ENCODE data around the gene CCT2. TPM values are rescaled to one million over a fixed set of nuclear protein-coding genes. Genes with fewer than 3 reads are reported as not detected.

The CCT2 gene
- total RNA-seq, 1 experiment from 2014 or later, result 342 TPM

DNA sequence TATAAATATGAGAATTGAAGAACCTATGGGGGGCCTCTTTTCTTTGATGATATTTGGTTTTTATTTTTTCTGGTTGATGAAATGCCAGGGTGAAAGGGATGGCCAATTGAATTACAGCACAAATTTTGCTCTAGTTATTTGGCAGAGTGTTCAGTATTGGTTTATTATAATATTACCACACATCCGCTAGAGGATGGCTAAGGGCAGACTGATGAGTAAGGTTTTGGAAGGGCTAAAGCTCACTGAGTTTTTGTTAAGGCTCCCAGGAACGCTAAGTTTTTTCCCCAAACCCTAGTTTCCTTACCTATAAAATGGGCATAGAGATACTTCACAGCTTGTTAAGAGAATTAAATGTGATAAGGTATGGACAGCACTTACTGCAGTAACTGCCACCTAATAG lies 59.8 kb downstream of the CCT2 start:
- Mint-ChIP-seq H3K9me3 (no peaks in the 10 kb centered on the region), H3K36me3 (no peaks in the 10 kb centered on the region), H3K27me3 (ENCODE audit: low read depth) (peaks cover 3% of the 10 kb centered on the region; the same call in 1 of the 2 replicates), H3K27ac (no peak overlapping the region), H3K4me3 (no peak overlapping the region), H3K4me1 (no peaks in the 10 kb centered on the region)
- DNase-seq (ENCODE audit: low spot score) (no peak), ATAC-seq (no peak)
- ChIA-PET CTCF (no interaction called here), POLR2A (no interaction called here)
- no peak for TF ChIP-seq RORB (CRISPR knock-in tag; IDR thresholded peaks at IDR 0.05)
- TF ChIP-seq MXD4 (CRISPR knock-in tag; IDR thresholded peaks at IDR 0.05; ENCODE audit: borderline replicate concordance), result no peak
- TF ChIP-seq, protein P1, sequence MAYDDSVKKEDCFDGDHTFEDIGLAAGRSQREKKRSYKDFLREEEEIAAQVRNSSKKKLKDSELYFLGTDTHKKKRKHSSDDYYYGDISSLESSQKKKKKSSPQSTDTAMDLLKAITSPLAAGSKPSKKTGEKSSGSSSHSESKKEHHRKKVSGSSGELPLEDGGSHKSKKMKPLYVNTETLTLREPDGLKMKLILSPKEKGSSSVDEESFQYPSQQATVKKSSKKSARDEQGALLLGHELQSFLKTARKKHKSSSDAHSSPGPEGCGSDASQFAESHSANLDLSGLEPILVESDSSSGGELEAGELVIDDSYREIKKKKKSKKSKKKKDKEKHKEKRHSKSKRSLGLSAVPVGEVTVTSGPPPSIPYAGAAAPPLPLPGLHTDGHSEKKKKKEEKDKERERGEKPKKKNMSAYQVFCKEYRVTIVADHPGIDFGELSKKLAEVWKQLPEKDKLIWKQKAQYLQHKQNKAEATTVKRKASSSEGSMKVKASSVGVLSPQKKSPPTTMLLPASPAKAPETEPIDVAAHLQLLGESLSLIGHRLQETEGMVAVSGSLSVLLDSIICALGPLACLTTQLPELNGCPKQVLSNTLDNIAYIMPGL (CRISPR knock-in tag; IDR thresholded peaks at IDR 0.05), result no peak
- TF ChIP-seq, protein P2, sequence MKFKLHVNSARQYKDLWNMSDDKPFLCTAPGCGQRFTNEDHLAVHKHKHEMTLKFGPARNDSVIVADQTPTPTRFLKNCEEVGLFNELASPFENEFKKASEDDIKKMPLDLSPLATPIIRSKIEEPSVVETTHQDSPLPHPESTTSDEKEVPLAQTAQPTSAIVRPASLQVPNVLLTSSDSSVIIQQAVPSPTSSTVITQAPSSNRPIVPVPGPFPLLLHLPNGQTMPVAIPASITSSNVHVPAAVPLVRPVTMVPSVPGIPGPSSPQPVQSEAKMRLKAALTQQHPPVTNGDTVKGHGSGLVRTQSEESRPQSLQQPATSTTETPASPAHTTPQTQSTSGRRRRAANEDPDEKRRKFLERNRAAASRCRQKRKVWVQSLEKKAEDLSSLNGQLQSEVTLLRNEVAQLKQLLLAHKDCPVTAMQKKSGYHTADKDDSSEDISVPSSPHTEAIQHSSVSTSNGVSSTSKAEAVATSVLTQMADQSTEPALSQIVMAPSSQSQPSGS (CRISPR knock-in tag; IDR thresholded peaks at IDR 0.05; ENCODE audit: borderline replicate concordance, low read depth), result no peak
- no peak for TF ChIP-seq IRF2 (CRISPR knock-in tag; IDR thresholded peaks at IDR 0.05; ENCODE audit: borderline replicate concordance, low read depth)
- TF ChIP-seq ZNF219 (CRISPR knock-in tag; IDR thresholded peaks at IDR 0.05; ENCODE audit: borderline replicate concordance), result no peak
- TF ChIP-seq ZNF138 (CRISPR knock-in tag; conservative IDR thresholded peaks at IDR 0.05), result no peak
- TF ChIP-seq, protein P3, sequence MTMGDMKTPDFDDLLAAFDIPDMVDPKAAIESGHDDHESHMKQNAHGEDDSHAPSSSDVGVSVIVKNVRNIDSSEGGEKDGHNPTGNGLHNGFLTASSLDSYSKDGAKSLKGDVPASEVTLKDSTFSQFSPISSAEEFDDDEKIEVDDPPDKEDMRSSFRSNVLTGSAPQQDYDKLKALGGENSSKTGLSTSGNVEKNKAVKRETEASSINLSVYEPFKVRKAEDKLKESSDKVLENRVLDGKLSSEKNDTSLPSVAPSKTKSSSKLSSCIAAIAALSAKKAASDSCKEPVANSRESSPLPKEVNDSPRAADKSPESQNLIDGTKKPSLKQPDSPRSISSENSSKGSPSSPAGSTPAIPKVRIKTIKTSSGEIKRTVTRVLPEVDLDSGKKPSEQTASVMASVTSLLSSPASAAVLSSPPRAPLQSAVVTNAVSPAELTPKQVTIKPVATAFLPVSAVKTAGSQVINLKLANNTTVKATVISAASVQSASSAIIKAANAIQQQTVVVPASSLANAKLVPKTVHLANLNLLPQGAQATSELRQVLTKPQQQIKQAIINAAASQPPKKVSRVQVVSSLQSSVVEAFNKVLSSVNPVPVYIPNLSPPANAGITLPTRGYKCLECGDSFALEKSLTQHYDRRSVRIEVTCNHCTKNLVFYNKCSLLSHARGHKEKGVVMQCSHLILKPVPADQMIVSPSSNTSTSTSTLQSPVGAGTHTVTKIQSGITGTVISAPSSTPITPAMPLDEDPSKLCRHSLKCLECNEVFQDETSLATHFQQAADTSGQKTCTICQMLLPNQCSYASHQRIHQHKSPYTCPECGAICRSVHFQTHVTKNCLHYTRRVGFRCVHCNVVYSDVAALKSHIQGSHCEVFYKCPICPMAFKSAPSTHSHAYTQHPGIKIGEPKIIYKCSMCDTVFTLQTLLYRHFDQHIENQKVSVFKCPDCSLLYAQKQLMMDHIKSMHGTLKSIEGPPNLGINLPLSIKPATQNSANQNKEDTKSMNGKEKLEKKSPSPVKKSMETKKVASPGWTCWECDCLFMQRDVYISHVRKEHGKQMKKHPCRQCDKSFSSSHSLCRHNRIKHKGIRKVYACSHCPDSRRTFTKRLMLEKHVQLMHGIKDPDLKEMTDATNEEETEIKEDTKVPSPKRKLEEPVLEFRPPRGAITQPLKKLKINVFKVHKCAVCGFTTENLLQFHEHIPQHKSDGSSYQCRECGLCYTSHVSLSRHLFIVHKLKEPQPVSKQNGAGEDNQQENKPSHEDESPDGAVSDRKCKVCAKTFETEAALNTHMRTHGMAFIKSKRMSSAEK (CRISPR knock-in tag; IDR thresholded peaks at IDR 0.05; ENCODE audit: borderline replicate concordance), result no peak
- TF ChIP-seq, protein P4, sequence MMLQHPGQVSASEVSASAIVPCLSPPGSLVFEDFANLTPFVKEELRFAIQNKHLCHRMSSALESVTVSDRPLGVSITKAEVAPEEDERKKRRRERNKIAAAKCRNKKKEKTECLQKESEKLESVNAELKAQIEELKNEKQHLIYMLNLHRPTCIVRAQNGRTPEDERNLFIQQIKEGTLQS (CRISPR knock-in tag; conservative IDR thresholded peaks at IDR 0.05), result no peak
- no peak for TF ChIP-seq NFYB (CRISPR knock-in tag; conservative IDR thresholded peaks at IDR 0.05; ENCODE audit: low read depth)

DNA sequence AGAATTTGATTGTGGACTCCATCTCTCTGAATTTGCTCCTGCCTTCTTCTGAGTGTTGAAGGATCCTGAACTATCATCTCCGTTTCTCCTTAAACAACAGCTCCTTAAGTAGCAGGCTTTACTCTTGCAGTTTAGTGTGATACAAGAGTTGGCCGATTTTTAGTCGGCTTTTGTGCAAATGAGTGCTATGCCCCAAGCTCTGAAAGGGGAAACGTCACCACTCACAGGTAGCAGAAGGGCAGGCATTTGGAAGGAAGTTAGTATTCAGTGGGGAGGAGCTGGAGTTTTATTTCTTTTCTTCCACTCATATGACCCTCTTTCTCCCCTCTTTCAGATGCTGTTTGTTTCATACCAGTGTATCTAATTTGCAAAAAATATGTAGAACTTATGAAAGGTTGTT lies 61.9 kb downstream of the CCT2 start:
- Mint-ChIP-seq H3K36me3 (no peaks in the 10 kb centered on the region), H3K4me3 (no peak overlapping the region), H3K9me3 (no peaks in the 10 kb centered on the region), H3K27me3 (ENCODE audit: low read depth) (peaks cover 3% of the 10 kb centered on the region; the same call in 1 of the 2 replicates), H3K27ac (no peak overlapping the region), H3K4me1 (no peaks in the 10 kb centered on the region)
- no peak for ATAC-seq
- TF ChIP-seq NR2C2 (CRISPR knock-in tag; IDR thresholded peaks at IDR 0.05), result no peak
- no peak for TF ChIP-seq ZNF317 (CRISPR knock-in tag; IDR thresholded peaks at IDR 0.05; ENCODE audit: borderline replicate concordance, low read depth)
- TF ChIP-seq, protein P5, sequence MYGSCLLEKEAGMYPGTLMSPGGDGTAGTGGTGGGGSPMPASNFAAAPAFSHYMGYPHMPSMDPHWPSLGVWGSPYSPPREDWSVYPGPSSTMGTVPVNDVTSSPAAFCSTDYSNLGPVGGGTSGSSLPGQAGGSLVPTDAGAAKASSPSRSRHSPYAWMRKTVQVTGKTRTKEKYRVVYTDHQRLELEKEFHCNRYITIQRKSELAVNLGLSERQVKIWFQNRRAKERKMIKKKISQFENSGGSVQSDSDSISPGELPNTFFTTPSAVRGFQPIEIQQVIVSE (CRISPR knock-in tag; IDR thresholded peaks at IDR 0.05; ENCODE audit: borderline replicate concordance), result no peak
- TF ChIP-seq, protein P6, sequence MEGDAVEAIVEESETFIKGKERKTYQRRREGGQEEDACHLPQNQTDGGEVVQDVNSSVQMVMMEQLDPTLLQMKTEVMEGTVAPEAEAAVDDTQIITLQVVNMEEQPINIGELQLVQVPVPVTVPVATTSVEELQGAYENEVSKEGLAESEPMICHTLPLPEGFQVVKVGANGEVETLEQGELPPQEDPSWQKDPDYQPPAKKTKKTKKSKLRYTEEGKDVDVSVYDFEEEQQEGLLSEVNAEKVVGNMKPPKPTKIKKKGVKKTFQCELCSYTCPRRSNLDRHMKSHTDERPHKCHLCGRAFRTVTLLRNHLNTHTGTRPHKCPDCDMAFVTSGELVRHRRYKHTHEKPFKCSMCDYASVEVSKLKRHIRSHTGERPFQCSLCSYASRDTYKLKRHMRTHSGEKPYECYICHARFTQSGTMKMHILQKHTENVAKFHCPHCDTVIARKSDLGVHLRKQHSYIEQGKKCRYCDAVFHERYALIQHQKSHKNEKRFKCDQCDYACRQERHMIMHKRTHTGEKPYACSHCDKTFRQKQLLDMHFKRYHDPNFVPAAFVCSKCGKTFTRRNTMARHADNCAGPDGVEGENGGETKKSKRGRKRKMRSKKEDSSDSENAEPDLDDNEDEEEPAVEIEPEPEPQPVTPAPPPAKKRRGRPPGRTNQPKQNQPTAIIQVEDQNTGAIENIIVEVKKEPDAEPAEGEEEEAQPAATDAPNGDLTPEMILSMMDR (IDR thresholded peaks at IDR 0.05), result no peak
- TF ChIP-seq, protein P7, sequence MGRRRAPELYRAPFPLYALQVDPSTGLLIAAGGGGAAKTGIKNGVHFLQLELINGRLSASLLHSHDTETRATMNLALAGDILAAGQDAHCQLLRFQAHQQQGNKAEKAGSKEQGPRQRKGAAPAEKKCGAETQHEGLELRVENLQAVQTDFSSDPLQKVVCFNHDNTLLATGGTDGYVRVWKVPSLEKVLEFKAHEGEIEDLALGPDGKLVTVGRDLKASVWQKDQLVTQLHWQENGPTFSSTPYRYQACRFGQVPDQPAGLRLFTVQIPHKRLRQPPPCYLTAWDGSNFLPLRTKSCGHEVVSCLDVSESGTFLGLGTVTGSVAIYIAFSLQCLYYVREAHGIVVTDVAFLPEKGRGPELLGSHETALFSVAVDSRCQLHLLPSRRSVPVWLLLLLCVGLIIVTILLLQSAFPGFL (CRISPR knock-in tag; IDR thresholded peaks at IDR 0.05; ENCODE audit: borderline replicate concordance), result no peak
- TF ChIP-seq, protein P8, sequence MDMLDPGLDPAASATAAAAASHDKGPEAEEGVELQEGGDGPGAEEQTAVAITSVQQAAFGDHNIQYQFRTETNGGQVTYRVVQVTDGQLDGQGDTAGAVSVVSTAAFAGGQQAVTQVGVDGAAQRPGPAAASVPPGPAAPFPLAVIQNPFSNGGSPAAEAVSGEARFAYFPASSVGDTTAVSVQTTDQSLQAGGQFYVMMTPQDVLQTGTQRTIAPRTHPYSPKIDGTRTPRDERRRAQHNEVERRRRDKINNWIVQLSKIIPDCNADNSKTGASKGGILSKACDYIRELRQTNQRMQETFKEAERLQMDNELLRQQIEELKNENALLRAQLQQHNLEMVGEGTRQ (CRISPR knock-in tag; IDR thresholded peaks at IDR 0.05), result no peak
- TF ChIP-seq SMAD3 (CRISPR knock-in tag; IDR thresholded peaks at IDR 0.05; ENCODE audit: borderline replicate concordance), result no peak
- POLR2A ChIA-PET, result no interaction called here
- CTCF ChIA-PET, result no interaction called here
- DNase-seq (ENCODE audit: low spot score), result no peak
